K562 (cell line): ENCODE results near the gene EIF3K. TPM values are rescaled to one million over a fixed set of nuclear protein-coding genes. Genes with fewer than 3 reads are reported as not detected.

ENCODE experiments used
- DIDO1 ChIP-seq: fragments of 450-650 bp; IDR thresholded peaks from 2 replicates; pipeline ENCODE4 v1.6.1; 2016; ENCODE audit warnings: low read depth, missing biosample characterization, missing genetic modification characterization
- KLF16 ChIP-seq: IDR thresholded peaks from 2 replicates; pipeline ENCODE4 v1.6.1; 2016; ENCODE audit warnings: antibody characterized with exemption
- MAFK ChIP-seq: IDR thresholded peaks from 2 replicates; pipeline ENCODE4 v1.6.1; 2011; ENCODE audit warnings: low read length, improper control_type of control experiment
- NCOR1 ChIP-seq: fragments of 450-650 bp; IDR thresholded peaks from 2 replicates; pipeline ENCODE4 v1.6.1; 2016; ENCODE audit warnings: mild to moderate bottlenecking, moderate library complexity
- NR1H2 ChIP-seq: sonication (generic); formaldehyde crosslinking; IDR thresholded peaks from 2 replicates; pipeline ENCODE4 v1.4.0; 2020; ENCODE audit warnings: mild to moderate bottlenecking, missing genetic modification reagents
- PHF8 ChIP-seq: fragments of 200-600 bp; sonication (generic); IDR thresholded peaks from 2 replicates; pipeline ENCODE4 v1.6.1; 2012; ENCODE audit warnings: mixed run types, mild to moderate bottlenecking, inconsistent platforms, low read length, moderate library complexity, borderline replicate concordance
- PRDM10 ChIP-seq: fragments of 450-650 bp; IDR thresholded peaks from 2 replicates; pipeline ENCODE4 v1.6.1; 2018; ENCODE audit not compliant: partially characterized antibody
- REST ChIP-seq, 2 experiments: fragments of 450-650 bp; formaldehyde crosslinking in 1 of 2; IDR thresholded peaks; 2 replicates each; pipeline versions ENCODE4 v1.4.0 to v1.6.1; 2014 to 2020; ENCODE audit warnings: mild to moderate bottlenecking in 2 of 2, borderline replicate concordance in 1 of 2, low read depth in 1 of 2
- TEAD2 ChIP-seq: fragments of 450-650 bp; IDR thresholded peaks from 2 replicates; pipeline ENCODE4 v1.6.1; 2016; ENCODE audit warnings: missing genetic modification characterization, control low read depth, missing compliant biosample characterization
- TRIM25 ChIP-seq: fragments of 450-650 bp; IDR thresholded peaks from 2 replicates; pipeline ENCODE4 v1.7.0; 2016; ENCODE audit warnings: borderline replicate concordance
- WHSC1 ChIP-seq: IDR thresholded peaks from one replicate; pipeline ENCODE4 v1.6.1; 2012; ENCODE audit warnings: low read length, control low read depth, inconsistent platforms
- ZNF449 ChIP-seq: fragments of 250-450 bp; sonication (Bioruptor Pico); IDR thresholded peaks from 2 replicates; pipeline ENCODE4 v1.8.0; 2022; ENCODE audit warnings: moderate library complexity, mild to moderate bottlenecking, inconsistent platforms
- polyA plus RNA-seq, 8 experiments: library from polyadenylated mRNA; depleted of rRNA in 4 of 8; stranded (reverse) in 5 of 8; unstranded in 3 of 8; fragments of >200 nt; fragmentation: Nextera tagmentation in 2 of 8; fragmentation: Illumina TruSeq in 1 of 8; extraction: Ambion mirVana in 2 of 8; extraction: Trizol in 1 of 8; gene quantifications; 2 replicates each; pipeline versions ENCODE4 v1.2.1 to v1.2.3, GENCODE V29; 2011 to 2014; ENCODE audit warnings: inconsistent platforms in 1 of 8, missing spikeins in 1 of 8
- total RNA-seq, 7 experiments: library from RNA; depleted of rRNA in 6 of 7; stranded (reverse); fragments of >200 nt in 6 of 7; fragmentation: Illumina TruSeq in 2 of 7; extraction: Trizol in 2 of 7; gene quantifications; 2 replicates each; pipeline versions ENCODE4 v1.2.1 to v1.2.3, GENCODE V29; 2011 to 2021; ENCODE audit warnings: low replicate concordance in 1 of 7

The EIF3K gene
- total and polyA plus RNA-seq, 9 of the 15 experiments (the other 6 are each of a cell fraction or from before 2014, with no cell fraction given): 387 to 1,827 (median 733) TPM

- TF ChIP-seq ZNF449 (no peak), TRIM25 (no peak), WHSC1 (no peak), NCOR1 (no peak), TEAD2 (tag) (no peak), KLF16 (no peak), MAFK (no peak), NR1H2 (CRISPR knock-in tag) (no peak), REST (IDR thresholded peaks at IDR 0.05; ENCODE audit: borderline replicate concordance) (peak; percentile 84), REST (CRISPR knock-in tag; IDR thresholded peaks at IDR 0.05; ENCODE audit: low read depth) (peak; percentile 68; the same call in 1 of the 2 replicates), PHF8 (peak; percentile 92), DIDO1 (tag) (no peak), PRDM10 (no peak)
These were observed at the start of gene EIF3K (continued) for GRCh38 chr19:38618590-38619360.
